GM23338 (cell line): ENCODE measurements around the gene GGPS1.

Source experiments
- EZH2phosphoT487 ChIP-seq: fragments of 200-600 bp; sonication (generic); IDR thresholded peaks from one replicate; pipeline ENCODE4 v1.8.1; 2018; ENCODE audit warnings: antibody characterized with exemption; ENCODE audit not compliant: unreplicated experiment
- JUNB ChIP-seq: IDR thresholded peaks from one replicate; pipeline ENCODE4 v1.6.1; 2016; ENCODE audit warnings: antibody characterized with exemption; ENCODE audit not compliant: unreplicated experiment
- TF ChIP-seq, protein P1 (sequence below), 2 experiments: fragments of 200-600 bp in 1 of 2; sonication (generic) in 1 of 2; conservative IDR thresholded peaks; 2 replicates each; pipeline versions ENCODE4 v1.5.1 to v1.6.1; 2016 to 2017; ENCODE audit warnings: antibody characterized with exemption in 2 of 2, low read depth in 2 of 2, mild to moderate bottlenecking in 2 of 2, moderate library complexity in 1 of 2

DNA sequence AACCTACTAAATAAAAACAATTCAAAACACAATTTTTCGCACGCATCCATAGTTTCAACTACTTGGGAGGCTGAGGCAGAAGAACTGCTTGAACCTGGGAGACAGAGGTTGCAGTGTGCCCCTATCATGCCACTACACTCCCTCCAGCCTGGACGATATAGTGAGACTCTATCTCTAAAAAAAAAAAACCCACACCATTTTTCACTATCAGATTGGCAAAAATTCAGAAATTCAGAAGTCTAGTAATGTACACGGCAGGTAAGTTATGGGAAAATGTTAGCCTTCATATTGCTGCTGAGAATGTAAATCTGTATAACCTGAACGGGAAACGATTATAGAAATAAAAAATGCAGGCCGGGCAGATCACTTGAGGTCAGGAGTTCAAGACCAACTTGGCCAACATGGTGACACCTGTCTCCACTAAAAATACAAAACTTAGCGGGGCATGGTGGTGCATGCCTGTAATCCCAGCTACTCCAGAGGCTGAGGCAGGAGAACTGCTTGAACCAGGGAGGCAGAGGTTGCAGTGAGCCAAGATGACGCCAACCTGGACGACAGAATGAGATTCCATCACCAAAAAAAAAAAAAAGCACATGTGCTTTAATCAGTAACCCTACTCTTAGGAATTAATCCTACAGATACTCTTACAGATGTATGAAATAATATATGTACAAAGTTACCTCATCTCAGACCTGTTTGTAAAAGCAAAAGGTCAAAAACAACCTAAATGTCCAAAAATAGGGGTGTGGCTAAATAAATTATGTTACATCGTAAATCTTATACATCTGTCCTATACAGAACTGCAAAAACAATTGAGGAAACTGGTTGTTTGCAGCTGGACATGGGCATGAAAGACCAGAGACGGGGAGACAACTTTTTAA is 38.3 kb upstream of the GGPS1 start:
- no peak for TF ChIP-seq JUNB
- TF ChIP-seq, protein P1, sequence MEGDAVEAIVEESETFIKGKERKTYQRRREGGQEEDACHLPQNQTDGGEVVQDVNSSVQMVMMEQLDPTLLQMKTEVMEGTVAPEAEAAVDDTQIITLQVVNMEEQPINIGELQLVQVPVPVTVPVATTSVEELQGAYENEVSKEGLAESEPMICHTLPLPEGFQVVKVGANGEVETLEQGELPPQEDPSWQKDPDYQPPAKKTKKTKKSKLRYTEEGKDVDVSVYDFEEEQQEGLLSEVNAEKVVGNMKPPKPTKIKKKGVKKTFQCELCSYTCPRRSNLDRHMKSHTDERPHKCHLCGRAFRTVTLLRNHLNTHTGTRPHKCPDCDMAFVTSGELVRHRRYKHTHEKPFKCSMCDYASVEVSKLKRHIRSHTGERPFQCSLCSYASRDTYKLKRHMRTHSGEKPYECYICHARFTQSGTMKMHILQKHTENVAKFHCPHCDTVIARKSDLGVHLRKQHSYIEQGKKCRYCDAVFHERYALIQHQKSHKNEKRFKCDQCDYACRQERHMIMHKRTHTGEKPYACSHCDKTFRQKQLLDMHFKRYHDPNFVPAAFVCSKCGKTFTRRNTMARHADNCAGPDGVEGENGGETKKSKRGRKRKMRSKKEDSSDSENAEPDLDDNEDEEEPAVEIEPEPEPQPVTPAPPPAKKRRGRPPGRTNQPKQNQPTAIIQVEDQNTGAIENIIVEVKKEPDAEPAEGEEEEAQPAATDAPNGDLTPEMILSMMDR (conservative IDR thresholded peaks at IDR 0.05; ENCODE audit: low read depth in 2 of 2): no peak
- no peak for TF ChIP-seq EZH2phosphoT487
